Measurements from ENCODE around the gene RAB11FIP3.

RAB11FIP3 gene

GRCh38 chr16:424033-424622 lies 1.3 kb upstream of the RAB11FIP3 start:
- DNase-seq (ENCODE audit: low read depth in 2 of 2), result no peak

GRCh38 chr16:424623-425081 lies 797 bp upstream of the RAB11FIP3 start:
- no peak for DNase-seq (ENCODE audit: low read depth in 2 of 2)

DNA sequence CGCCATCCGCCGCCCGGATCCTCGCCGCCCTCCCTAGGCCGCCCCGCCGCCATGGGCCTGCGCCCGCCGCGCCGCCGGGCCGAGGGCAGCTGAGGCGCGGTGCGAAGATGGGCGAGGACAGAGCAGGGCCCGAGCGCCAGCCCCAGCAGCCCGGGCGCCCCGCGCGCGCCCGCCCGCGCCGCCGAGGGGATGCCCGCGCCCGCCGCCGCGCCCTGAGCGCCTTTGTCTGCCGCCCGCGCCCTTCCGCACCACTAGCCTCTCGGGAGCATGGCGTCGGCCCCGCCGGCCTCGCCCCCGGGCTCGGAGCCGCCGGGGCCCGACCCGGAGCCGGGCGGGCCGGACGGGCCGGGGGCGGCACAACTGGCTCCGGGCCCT lies 278 bp downstream of the RAB11FIP3 start:
- DNase-seq (ENCODE audit: low read depth in 2 of 2), result no peak

- DNase-seq (ENCODE audit: low read depth in 2 of 2), result no peak
Measured at GRCh38 chr16:426115-426905, 861 bp downstream of the RAB11FIP3 start.

- DNase-seq (ENCODE audit: low read depth in 2 of 2), result no peak
Measured at GRCh38 chr16:426906-427249, 1.4 kb downstream of the RAB11FIP3 start.

DNA sequence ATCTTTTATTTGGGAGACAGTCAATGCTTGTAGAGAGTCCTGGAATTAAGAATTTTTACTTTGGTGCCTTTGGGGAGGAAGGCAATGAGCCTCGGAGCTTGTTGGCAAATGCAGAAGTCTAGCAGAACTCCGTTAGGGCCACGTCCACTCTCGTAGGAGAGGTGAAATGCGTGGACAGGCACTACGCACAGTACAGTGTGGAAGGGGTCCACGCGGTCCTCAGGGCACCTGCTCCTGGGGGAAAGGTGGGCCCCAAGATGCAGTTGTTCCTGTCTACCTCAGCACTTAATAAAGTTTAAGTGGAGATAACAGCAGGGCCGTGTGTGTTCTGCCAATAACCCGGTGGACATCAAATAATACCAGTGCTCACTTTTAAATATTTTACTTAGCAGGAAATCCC lies 1.8 kb downstream of the RAB11FIP3 start:
- no peak for DNase-seq (ENCODE audit: low read depth in 2 of 2)

DNA sequence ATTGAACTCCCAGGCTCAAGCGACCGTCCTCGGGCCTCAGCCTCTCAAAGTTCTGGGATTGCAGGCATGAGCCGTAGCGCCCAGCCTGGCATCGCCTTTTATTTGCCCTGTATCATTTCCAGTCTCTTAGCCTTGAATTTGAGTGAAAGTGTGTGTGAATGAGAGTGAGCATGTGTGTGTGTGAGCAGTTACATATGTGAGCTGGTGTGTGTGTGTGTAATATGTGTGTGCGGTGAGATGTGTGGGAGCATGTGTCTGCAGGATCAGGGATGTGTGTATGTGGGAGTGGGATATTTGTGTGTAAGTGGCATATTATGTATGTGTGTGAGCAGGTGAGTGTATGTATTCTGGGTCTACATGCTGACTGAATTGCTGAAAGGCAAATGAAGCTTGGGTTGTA lies 5.5 kb downstream of the RAB11FIP3 start:
- no peak for DNase-seq (ENCODE audit: low read depth in 2 of 2)

GRCh38 chr16:440627-441026 lies 15.2 kb downstream of the RAB11FIP3 start:
- DNase-seq (ENCODE audit: low read depth in 2 of 2), result no peak

- DNase-seq (ENCODE audit: low read depth in 2 of 2), result no peak
Measured at GRCh38 chr16:441447-441846, 16.0 kb downstream of the RAB11FIP3 start.

GRCh38 chr16:442976-443375 lies 17.5 kb downstream of the RAB11FIP3 start:
- DNase-seq (ENCODE audit: low read depth in 2 of 2), result no peak

- no peak for DNase-seq (ENCODE audit: low read depth in 2 of 2)
Measured at GRCh38 chr16:444027-444426, 18.6 kb downstream of the RAB11FIP3 start.

DNA sequence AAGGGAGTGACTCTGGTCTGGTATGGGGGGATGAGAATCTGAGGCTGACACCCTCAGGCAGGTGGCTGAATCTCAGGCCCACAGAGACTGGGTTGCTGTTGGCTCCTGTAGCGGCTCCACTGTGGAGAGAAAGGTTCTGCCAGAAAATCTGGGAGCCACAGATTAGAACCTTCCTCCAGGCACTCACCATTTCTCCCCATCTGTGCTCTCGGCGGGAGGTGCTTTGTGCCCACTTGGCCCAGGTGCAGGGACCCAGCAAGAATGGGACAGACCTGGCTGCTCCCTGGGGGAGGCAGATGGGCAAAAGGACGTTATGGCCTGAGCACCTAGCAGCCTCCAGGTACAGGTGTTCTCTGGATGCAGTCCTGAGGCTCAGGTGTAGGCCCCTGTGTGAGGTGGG lies 20.1 kb downstream of the RAB11FIP3 start:
- DNase-seq (ENCODE audit: low read depth in 2 of 2), result no peak

DNA sequence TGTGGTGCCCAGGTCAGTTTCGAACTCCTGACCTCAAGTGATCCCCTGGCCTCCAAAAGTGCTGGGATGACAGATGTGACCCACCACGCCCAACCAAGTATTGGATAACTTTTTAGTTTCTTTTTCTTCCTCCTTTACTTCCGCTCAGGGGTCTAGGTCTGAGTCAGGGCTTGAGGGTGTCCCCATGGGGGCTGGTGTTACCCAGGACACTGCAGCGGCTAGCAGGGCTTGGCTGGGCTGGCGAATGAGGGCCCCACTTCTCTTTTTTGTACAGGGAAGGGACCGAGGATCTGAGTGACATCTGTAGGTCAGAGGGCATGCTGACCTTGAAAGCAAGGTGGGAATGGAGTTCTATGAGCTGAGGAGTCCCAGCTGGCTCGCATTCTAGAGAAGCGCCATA lies 24.9 kb downstream of the RAB11FIP3 start:
- no peak for DNase-seq (ENCODE audit: low read depth in 2 of 2)

GRCh38 chr16:450785-451512 lies 25.5 kb downstream of the RAB11FIP3 start:
- DNase-seq (ENCODE audit: low read depth in 2 of 2), result no peak

DNA sequence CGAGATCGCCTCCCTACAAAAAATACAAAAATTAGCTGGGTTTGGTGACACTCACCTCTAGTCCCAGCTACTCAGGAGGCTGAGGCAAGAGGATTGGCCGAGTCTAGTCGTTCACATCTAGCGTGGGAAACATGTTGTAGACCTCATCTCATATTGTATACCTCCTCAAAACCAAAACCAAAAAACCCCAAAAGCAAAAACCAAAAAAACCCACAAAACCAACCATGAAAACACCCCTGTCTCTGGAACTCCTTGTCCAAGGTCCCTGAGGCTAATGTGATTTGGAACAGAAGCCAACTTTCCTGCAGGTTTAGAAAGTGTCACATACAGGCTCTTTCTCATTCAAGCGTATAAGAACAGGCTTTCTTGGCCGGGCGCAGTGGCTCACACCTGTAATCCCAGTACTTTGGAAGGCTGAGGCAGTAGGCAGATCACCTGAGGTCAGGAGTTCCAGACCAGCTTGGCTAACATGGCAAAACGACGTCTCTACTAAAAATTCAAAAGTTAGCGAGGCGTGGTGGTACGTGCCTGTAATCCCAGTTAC lies 29.0 kb downstream of the RAB11FIP3 start:
- DNase-seq (ENCODE audit: low read depth in 2 of 2), result no peak

GRCh38 chr16:455453-455852 lies 30.0 kb downstream of the RAB11FIP3 start:
- no peak for DNase-seq (ENCODE audit: low read depth in 2 of 2)

GRCh38 chr16:456891-457483 lies 31.5 kb downstream of the RAB11FIP3 start:
- no peak for DNase-seq (ENCODE audit: low read depth in 2 of 2)

GRCh38 chr16:457732-458400 lies 32.4 kb downstream of the RAB11FIP3 start:
- no peak for DNase-seq (ENCODE audit: low read depth in 2 of 2)

GRCh38 chr16:459761-460160 lies 34.3 kb downstream of the RAB11FIP3 start:
- no peak for DNase-seq (ENCODE audit: low read depth in 2 of 2)

DNA sequence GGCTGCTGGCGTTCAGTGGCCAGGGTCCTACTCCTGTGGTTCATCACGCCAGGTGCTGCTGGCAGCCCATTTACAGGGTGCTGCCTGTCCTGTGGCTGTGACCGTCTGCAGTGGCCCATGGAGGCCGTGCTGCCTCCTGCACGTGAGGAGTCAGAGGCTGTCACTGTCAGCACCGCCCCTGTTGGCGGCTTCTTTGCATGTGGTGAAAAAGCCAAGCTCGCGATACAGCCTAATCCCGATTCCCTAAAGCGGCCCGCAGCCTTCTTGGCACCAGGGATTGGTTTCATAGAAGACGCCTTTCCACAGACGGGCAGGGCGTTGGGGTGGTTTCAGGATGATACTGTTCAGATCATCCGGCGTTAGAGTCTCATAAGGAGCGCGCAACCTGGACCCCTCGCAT lies 35.3 kb downstream of the RAB11FIP3 start:
- no peak for DNase-seq (ENCODE audit: low read depth in 2 of 2)

- DNase-seq (ENCODE audit: low read depth in 2 of 2), result no peak
Measured at GRCh38 chr16:463071-463470, 37.6 kb downstream of the RAB11FIP3 start.

GRCh38 chr16:466651-467050 lies 41.2 kb downstream of the RAB11FIP3 start:
- no peak for DNase-seq (ENCODE audit: low read depth in 2 of 2)

All from stimulated activated CD4-positive, alpha-beta T cell treated with anti-CD3 and anti-CD28 coated beads, Interleukin-15, amount 100 ng/mL, for 48 hours (primary cell).